HG03060 (cell line): ENCODE measurements around the gene AKAP12.
"Not testable (repeated sequence)": the region's sequence is repeated elsewhere in the genome, so short reads cannot be mapped to it uniquely, and the experiment has no call there.

Experiments
- ATAC-seq: cut with Tn5 transposase; IDR thresholded peaks from one replicate; pipeline ENCODE4 v1.9.1; 2021; ENCODE audit warnings: low read depth, moderate number of reproducible peaks; ENCODE audit not compliant: unreplicated experiment

Gene AKAP12

DNA sequence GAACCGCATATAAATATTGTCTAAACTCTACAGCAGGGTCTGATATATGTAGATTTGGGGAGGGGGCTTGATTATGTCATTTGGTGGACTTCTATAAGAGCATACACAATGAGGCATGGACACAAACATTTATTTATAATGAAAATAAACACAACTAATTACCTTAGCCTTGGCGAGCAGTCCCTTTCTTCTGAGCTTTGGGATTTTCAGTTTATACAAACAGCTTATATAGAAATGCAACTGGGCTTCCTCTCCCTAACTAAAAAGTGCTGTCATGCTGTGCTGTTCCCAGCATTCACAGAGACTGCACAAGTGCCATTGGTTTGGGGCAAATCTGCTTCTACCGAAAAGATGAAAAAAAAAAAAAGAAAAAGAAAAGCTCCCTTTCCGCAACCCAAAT, 69.9 kb downstream of the AKAP12 start:
- ATAC-seq, result no peak

DNA sequence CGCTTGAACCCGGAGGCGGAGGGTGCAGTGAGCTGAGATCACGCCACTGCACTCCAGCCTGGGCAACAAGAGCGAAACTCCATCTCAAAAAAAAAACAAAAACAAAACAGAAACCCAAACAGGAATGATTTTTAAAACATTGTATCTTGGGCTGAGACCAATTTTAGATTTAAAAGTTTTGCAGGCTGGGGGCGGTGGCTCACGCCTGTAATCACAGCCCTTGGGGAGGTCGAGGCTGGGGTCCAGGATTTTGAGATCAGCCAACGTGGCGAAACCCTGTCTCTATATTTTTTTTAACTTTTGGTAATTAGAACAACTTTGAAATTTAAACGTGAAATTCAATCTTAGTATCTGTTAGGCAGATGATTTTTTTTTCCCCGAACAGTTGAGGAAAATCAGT, 70.5 kb downstream of the AKAP12 start:
- ATAC-seq, result no peak

DNA sequence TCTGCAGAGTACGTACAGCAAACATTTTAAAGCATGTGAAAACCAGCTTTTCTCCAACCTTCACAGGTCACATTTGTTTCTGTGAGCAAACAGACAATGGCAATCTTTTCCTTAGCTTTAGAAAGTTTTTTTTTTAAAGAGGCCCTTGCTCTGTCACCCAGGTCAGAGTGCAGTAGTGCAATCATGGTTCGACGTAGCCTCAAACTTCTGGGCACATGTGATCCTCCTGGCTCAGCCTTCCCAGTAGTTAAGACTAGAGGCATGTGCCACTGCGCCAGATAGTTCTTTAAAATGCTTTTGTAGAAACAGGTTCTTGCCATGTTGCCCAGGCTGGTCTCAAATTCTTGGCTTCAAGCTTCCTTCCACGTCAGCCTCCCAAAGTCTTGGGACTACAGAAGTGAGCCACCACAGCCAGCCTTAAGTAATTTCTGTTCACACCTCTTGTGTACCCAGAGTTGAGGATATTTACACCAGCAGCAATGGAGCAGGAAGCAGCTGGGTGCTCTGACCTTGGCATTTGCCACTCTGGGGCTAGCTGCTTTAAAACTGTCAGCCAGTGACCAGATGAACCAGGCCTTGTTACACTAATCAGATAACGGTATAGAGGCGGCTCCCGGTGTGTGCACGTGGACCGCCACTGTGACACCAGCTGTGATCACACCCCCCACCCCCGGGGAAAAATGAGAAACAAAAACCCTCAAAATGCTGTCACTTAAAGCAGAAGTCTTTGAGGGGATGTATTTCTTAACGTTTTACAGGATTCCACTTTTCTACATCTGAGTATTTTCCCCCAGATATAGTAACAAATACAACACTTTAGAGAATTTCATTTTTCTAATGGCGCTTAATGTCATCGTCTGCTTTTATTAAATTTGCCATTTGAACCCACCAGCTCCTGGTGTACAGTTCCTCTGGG, 71.3 kb downstream of the AKAP12 start:
- ATAC-seq, result no peak

DNA sequence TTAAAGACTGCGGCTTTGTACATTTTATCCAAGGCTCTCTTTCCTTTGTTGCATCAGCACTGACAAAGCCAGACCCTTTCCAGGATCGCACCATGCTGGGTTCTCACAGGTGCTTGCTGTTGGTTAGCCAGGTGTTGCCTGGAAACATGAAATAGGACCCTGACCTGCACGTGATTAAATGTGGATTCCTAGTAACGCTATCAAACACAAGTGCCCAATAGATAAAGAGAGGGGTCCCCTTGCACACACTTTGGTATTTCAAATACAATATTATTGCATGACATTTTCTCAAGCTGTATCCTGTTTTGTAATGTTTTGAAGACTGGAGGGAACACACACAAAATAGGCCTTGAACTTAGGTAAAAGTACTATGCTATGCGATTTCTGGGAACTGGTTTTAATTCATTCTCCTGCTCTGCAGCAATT, 73.3 kb downstream of the AKAP12 start:
- ATAC-seq, result no peak

DNA sequence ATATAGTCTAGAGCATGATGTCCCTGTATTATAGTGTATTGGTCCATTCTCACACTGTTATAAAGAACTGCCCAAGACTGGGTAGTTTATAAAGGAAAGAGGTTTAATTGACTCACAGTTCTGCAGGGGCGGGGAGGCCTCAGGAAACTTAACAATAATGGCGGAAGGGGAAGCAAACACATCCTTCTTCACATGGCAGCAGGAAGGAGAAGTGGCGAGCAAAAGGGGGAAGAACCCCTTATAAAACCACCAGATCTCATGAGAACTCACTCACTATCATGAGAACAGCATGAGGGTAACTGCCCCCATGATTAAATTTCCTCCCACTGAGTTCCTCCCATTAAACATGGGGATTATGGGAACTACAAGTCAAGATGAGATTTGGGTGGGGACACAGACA, 75.9 kb downstream of the AKAP12 start:
- ATAC-seq, result not testable (repeated sequence)

DNA sequence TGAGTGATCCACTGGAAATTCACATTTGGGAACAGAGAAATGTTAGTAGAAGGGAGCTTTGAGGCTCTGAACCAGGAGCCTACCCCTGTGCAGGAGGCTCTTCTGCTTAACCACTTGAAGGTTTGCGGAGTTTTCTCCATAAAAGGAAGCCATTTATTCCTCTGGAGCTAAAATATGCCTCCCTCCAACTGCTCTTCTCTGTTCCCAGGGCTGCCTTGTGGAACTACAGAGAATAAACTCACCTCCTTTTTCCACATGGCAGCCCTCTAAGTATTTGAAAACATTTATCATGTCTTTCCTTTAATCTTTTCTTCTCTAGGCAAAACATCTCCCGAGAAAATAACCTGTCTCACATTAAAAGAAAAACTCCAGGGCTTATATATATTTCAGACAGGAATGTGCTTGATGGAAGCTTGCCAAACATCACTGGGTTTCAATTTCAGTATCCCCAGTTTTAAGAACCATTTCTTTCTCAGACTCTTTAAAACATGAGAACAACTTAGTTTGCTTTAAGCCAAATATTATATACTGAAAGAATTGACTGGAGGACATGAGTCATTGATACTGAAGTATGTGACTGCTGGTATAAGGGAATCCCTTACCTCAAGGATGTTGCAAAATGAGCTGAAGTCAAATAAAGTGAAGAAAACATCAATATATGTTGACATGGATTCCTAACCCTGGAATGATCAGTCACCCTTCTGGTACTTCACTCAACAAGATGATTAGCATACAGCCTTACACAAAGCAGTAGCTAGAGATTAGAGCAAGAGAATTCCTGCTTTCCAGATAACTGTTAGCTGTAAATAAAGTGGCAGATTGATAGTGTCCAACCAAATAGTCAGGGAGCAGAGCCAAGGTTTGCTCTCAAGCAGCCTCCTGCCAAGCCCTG, 77.6 kb downstream of the AKAP12 start:
- no peak for ATAC-seq

DNA sequence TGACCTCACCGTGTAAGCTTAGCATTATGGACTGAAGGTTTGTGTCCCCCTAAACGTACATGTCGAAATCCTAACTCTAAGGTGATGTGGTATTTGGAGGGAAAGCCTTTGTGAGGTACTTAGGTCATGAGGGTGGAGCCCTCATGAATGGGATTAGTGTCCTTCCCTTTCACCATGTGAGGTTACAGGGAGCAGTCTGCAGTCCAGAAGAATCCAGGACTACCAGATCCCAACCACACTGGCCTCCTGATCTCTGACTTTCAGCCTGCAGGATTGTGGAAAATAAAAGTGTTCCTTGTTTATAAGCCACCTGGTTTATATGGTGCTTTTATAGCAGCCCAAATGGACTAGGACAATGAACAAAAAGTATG, 78.2 kb downstream of the AKAP12 start:
- no peak for ATAC-seq

DNA sequence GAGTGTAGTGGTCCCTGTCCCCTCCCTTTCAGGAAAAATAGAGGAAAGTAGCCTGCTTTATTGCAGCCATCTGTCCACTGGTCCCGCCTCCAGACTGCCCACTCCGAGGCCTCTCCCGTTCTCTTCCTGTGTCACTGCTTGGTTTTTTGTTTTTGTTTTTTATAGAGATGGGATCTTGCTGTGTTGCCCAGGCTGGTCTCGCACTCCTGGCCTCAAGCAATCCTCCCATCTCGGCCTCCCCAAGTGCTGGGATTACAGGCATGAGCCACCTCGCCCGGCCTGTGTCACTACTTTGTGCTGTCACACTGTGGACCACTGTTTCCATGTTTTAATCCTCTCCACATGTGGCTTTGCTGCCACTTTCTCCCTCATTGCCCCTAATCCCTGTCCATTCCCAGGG, 80.4 kb downstream of the AKAP12 start:
- ATAC-seq, result no peak

DNA sequence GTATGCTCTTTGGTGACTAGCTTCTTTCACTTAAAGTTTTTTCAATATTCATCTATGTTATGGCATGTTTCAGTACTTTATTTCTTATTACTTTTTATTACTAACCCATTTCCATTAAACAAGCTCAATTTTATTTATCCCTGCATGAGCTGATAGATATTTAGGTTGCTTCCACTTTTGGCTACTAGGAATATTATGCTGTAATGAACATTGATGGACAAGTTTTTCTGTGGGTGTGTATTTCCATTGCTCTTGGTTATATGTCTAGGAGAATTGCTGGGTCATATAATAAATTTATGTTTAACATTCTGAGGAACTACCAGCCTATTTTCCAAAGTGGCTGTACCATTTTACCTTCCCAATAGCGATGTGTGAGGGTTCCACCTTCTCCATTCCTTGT, 81.7 kb downstream of the AKAP12 start:
- no peak for ATAC-seq

DNA sequence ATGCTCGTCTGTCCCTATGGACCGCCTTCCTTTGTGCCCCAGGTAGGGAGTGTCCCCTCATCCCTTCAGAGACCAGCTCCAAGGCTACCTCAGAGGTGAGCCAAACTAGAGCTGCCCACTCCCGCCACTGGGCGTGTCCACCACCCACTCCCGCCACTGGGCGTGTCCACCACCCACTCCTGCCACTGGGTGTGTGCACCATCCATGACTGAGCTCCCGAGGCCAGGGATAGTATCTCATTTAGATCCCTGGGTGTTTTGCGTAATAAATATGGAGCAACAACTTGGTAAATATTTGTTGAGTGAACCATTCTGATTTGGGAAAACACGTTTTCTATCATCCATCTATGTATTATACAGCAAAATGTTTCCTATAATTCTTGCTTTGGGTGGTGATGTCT, 82.8 kb downstream of the AKAP12 start:
- ATAC-seq, result no peak

DNA sequence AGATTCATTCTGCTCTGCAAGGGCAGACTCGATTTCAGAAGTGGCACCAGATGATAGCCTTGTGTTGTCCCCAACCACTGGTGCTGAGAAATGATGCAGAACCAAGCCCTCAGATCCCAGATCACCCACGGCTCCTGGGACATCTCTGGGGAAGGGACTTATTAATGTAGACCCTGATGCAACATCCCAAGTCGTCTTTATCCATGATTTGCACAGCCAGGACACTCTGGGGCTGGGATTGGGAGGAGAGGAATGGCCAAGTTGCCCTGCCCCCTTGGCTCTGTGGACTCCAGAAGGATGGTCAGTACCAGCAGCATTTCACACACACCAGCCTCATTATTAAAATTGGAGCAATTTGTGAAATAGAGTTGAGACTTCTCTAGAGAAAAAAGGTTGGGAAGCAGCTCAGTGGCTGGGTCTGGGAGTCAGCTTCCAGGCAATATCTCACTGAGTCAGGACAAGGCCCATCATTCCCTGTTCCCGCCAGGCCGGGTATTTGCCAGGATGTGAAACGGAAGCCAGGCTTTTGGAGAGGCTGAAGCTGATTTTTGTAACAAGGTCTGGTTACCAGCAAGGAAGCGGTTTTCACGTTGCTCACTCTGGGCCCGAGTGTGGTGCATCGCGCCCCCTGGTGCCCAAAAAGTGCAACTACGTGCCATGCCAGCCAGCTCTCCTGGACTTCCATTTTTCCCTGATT, 84.2 kb downstream of the AKAP12 start:
- ATAC-seq, result no peak

DNA sequence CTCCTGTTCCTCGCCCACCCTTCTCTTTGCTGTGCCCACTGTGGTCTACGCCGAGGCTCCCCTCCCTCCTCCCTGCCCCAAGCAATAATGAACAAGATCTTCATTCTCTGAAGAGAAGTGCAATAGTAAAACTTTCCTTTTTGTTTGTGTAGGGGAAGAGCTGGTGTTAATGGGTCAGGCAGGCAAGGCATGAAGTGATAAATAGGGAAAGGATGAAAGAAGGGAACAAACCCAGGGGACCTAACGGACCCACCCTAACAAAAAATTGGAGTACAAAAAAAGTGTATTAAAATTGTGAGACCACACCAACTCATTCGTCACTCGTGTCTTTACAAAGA, 84.7 kb downstream of the AKAP12 start:
- ATAC-seq, result no peak

DNA sequence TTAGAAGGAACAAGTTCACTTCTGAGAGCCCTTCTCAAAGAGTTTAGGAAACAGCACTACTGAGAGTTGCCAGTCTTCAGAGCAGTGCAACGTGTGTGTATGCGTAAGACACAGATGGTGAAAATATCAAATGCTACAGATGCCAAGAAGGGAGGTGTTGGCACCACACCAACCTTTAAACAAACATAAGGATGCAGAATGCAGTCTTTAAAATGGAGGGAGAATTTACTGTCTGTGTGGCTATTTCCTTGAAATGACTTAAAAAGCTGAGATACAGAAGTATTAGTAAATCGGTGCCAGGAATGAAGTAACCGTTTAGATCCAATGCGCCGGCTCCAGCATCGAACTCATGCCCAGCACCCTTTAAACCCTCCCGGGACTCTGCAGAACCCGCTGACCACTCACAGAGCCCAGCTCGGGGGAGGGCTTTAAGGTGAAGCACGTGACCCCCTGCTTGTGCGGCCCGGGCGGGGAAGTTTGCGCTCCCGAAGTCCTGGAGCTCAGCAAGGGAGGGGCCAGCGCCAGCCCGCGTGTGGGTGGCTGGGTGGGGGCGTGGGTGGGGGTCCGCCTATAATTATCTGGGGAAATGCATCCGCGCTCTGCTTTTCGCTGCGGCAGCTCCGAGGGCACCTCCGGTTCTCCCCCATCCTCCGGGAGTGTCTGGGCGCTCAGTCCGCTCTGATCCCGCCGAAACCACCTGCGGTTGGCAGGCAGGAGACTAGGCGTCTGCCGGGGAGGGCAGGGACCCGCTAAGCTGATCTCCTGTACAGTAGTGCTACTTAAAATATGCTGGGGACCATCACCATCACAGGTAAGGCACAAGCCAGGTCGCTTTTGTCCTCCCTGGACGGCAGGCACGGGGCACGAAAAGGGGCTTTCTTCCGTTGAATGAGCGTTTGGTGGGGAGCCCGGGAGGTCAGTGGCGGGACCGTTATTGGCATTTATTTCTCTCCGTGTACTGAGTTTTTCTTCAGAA, 85.6 kb downstream of the AKAP12 start:
- ATAC-seq, result no peak

DNA sequence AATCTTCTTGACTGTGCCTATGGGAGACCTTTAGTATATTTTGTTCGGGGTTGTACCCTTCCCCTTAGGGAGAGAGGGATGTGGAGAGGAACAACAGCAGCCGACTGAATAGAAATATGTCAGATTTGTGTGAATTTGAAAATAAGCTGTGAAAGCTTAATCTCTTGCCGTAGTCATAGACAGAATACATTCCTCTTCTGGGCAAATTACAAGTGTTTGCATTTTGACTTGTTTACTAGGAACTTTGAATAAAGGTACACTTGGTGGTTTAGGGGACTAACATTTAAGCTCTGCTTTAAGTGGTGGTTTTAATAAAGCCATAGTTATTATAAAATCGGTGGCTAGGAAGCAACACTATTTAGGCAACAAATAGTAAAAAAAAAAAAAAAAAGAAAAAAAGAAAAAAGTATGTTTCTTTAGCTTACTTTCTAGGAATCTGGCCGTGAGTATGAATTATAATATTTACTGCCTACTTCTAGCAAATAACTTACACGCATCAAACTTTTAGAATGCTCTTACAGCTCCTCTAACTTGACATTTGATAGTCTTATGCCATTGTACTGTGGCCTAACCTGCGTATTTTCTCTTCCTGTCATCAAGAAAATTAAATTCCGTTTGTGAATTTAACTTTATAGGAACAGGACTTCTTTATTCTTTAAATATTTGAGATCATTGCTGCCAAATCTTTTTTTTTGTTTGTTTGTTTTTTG, 86.5 kb downstream of the AKAP12 start:
- no peak for ATAC-seq

DNA sequence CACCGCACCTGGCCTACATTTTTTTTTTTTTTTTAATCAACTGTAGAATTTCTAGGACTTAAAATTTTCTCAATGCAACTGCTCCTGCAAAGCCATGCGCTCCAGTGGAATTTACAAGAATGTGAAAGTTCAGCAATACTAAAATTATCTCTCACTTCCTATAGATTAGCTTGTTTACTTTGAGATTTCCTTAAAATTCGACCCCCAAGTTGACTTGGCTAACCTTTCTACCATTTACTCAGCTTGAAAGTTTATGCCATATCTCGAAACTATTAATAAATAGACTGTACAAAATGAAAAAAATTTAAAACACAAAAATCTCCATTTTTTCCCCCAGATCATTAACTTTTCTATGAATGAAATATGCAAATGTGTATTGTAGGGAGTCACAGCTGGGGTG, 87.3 kb downstream of the AKAP12 start:
- no peak for ATAC-seq

DNA sequence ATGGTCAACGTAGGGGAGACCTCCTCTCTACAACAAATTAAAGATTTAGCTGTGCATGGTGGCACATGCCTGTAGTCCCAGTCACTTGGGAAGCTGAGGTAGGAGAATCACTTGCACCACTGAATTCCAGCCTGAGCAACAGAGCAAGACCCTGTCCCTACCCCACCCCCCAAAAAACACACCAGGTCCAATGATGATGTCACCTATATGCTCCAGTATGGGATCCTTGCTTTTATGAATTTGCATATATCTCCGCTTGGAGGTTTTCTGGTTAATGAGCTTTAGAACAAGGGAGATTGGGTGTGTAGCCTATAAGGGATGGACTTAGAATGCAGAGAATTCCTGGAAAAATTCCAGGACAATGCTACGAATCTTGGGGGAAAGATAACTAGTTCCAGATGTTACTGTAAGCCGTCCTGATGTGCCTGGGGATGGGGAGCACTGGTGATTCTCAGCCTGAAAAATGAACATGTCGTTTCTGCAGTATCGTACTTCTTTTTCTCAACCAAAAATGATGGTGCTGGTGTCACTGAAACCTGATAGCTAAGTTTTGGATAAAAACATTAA, 90.4 kb downstream of the AKAP12 start:
- no peak for ATAC-seq

DNA sequence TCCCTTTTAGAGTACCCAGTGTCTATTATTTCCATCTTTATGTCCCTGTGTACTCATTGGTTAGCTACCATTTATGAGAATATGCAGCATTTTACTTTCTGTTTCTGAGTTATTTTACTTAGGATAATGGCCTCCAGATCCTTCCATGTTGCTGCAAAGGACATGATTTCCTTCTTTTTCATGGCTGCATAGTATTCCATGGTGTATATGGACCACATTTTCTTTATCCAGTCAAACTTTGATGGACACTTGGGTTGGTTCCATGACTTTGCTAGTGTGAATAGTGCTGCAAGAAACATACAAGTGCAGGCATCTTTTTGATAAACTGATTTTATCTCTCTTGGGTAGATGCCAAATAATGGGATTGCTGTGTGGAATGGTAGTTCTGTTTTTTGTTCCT, 96.2 kb downstream of the AKAP12 start:
- ATAC-seq, result no peak

DNA sequence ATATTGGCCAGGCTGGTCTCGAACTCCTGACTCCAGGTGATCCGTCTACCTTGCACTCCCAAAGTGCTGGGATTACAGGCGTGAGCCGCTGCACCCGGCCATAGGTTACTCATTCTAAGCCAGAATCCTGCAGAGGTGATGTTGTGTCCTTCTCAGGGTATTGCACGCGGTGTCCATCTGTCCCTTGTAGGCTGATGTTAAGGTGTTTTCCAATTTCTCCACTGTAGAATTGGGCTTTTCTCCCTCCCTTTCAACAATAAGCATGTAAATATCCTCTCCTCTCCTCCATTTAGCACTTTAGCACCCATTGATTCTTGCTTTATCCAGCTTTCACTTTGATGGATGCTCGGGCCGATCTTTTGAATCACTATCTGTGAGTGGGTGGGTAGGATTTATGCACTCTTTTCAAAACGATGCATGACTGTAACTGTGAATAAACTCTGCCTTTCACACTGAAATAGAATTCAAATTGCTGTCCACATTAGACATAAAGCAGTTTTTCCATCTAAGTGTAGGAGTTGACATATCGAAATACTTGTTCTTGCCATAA, 99.0 kb downstream of the AKAP12 start:
- no peak for ATAC-seq

DNA sequence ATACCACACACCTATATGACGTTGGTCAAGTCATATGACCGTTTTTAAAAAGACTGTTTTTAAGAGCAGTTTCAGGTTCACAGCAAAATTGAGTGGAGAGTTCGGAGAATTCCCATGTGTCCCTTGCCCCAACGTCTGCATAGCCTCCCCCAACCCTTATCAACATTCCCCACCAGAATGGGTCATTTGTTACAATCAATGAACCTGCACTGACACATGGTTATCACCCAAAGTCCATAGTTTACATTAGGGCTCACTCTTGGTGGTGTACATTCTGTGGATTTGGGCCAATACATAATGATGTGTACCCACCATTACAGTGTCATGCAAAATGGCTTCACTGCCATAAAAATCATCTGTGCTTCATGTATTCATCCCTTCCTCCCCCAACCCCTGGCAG, 99.6 kb downstream of the AKAP12 start:
- no peak for ATAC-seq
